ENCODE results near the gene MUC5AC. TPM values are rescaled to one million over a fixed set of nuclear protein-coding genes. Genes with fewer than 3 reads are reported as not detected.

Gene MUC5AC
- total and polyA plus RNA-seq, 8 donors: 0.04 to 0.75 (median 0.37) TPM; not detected in 1

GRCh38 chr11:1147792-1148191 is 10.0 kb upstream of the MUC5AC start:
- intact Hi-C loops (cut with DNase I): no loop called here
- no peak overlapping the region for H3K27ac ChIP-seq
- H3K27me3 ChIP-seq: peaks cover 0 to 32% of the 10 kb centered on the region in 2 donors
- no peak for DNase-seq
- H3K36me3 ChIP-seq: no peaks in the 10 kb centered on the region
- no peak for ATAC-seq
- no peak overlapping the region for H3K4me3 ChIP-seq
- TF ChIP-seq CTCF (IDR thresholded peaks at IDR 0.05): no peak
- H3K9me3 ChIP-seq: peaks cover 0 to 14% of the 10 kb centered on the region in 2 donors
- H3K4me1 ChIP-seq: no peaks in the 10 kb centered on the region

DNA sequence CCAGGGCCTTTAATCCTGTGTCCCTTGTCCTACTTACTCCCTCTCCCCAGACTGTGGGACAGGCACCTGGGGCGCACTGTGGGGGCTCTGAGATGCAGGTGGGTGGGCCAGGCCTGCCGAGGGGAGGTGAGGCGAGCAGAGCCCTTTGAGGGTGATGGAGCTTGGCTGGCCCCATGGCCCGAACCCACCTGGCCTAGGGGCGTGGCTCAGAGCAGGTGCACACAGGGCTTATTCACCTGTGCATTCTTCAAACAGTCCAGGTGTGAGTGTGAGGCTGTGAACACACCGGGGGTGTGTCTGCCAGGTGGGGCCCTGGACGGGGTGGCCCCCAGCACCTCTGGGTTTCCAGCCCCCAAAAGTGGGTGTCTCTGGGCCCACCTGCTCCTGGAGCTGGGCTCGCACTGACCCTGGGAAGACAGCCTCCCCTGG is 9.0 kb upstream of the MUC5AC start:
- no peaks in the 10 kb centered on the region for H3K4me1 ChIP-seq
- intact Hi-C loops (cut with DNase I): no loop called here
- H3K9me3 ChIP-seq: peaks cover 0 to 7% of the 10 kb centered on the region in 2 donors
- H3K4me3 ChIP-seq: no peak overlapping the region
- H3K27ac ChIP-seq: no peak overlapping the region
- H3K27me3 ChIP-seq: peaks cover 0 to 38% of the 10 kb centered on the region in 2 donors
- DNase-seq: peak in 1 of 4 donors; percentile 45
- no peaks in the 10 kb centered on the region for H3K36me3 ChIP-seq
- no peak for TF ChIP-seq CTCF (IDR thresholded peaks at IDR 0.05)
- no peak for ATAC-seq

DNA sequence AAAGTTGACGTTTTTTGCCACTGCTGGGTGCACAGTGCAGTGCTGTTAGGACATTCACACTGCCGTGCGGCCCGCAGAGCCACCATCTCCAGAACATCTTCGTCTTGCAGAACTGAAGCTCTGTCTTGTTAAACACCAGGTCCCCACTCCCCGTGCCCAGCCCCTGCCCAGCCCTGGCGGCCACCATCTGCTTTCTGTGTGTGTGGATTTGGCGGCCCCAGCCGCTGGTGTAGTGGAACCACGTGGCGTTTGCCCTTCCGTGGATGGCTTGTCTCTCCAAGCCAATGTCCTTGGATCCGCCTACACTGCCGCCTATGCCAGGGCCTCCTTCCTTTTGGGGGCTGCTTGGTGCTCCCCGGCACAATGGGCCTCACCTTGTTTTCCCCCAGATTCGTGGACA is 8.2 kb upstream of the MUC5AC start:
- H3K4me3 ChIP-seq: no peak overlapping the region
- H3K4me1 ChIP-seq: no peaks in the 10 kb centered on the region
- no peaks in the 10 kb centered on the region for H3K9me3 ChIP-seq
- no peak overlapping the region for H3K27ac ChIP-seq
- ATAC-seq (no peak), DNase-seq (peak in 1 of 4 donors; percentile 68)
- intact Hi-C loops (cut with DNase I): no loop called here
- H3K27me3 ChIP-seq: peaks cover 0 to 38% of the 10 kb centered on the region in 2 donors
- no peaks in the 10 kb centered on the region for H3K36me3 ChIP-seq
- no peak for TF ChIP-seq CTCF (IDR thresholded peaks at IDR 0.05)

DNA sequence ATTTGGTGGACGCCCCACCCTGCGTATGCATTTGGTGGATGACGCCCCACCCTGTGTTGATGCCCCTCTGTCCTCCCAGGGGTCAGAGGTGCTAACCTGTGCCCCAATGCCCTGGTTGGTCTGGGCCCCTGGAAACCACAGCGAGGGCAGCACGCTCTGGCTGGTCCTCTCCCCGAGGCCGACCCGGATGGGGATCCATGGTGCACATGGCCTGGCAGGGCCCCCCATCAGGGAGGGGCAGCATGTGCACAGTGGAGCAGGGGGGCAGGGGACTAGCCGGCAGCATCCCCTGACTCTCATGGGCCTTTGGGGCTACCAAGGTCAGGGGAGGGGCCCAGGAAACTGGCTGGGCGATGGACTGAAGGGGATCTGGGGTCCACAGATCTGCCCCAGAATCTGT is 7.6 kb upstream of the MUC5AC start:
- no peak overlapping the region for H3K4me3 ChIP-seq
- intact Hi-C loops (cut with DNase I): no loop called here
- ATAC-seq: no peak
- H3K9me3 ChIP-seq: no peaks in the 10 kb centered on the region
- peaks cover 0 to 38% of the 10 kb centered on the region in 2 donors for H3K27me3 ChIP-seq
- no peaks in the 10 kb centered on the region for H3K36me3 ChIP-seq
- H3K4me1 ChIP-seq: no peaks in the 10 kb centered on the region
- no peak for TF ChIP-seq CTCF (IDR thresholded peaks at IDR 0.05)
- H3K27ac ChIP-seq: no peak overlapping the region
- peak in 1 of 4 donors; percentile 58 for DNase-seq

- intact Hi-C loops (cut with DNase I): no loop called here
- Histone ChIP-seq H3K27me3 (peaks cover 0 to 38% of the 10 kb centered on the region in 2 donors), H3K27ac (no peak overlapping the region), H3K9me3 (no peaks in the 10 kb centered on the region), H3K4me3 (no peak overlapping the region), H3K36me3 (no peaks in the 10 kb centered on the region), H3K4me1 (no peaks in the 10 kb centered on the region)
- ATAC-seq: no peak
- no peak for TF ChIP-seq CTCF (IDR thresholded peaks at IDR 0.05)
- DNase-seq: peak in 2 of 4 donors; percentile 11 to 51
These were observed 6.9 kb upstream of the MUC5AC start for GRCh38 chr11:1150769-1151365.
